Fibroblast of the aortic adventitia (primary cell): ENCODE data around the gene TARM1. TPM values are rescaled to one million over a fixed set of nuclear protein-coding genes. Genes with fewer than 3 reads are reported as not detected.
"Not testable (repeated sequence)": the region's sequence is repeated elsewhere in the genome, so short reads cannot be mapped to it uniquely, and the experiment has no call there.

ENCODE experiments used
- DNase-seq: peaks from one replicate; pipeline ENCODE4 v3.0.0-alpha.2; 2010; ENCODE audit warnings: low read depth
- H3K4me3 ChIP-seq: 2 replicates; pipeline ENCODE4 v1.5.1; 2011; ENCODE audit warnings: low read depth, mild to moderate bottlenecking, control low read depth, low read length, moderate library complexity
- CTCF ChIP-seq: IDR thresholded peaks from 2 replicates; pipeline ENCODE4 v1.5.1; 2011; ENCODE audit warnings: mild to moderate bottlenecking, low read length, control low read depth, inconsistent platforms; ENCODE audit not compliant: insufficient read depth
- total RNA-seq: library from RNA; depleted of rRNA; stranded (reverse); fragments of >200 nt; gene quantifications from 2 replicates; pipeline ENCODE4 v1.2.3, GENCODE V29; 2012; ENCODE audit warnings: low replicate concordance

TARM1 gene
- total RNA-seq, 1 donor = not detected

- no peak overlapping the region for H3K4me3 ChIP-seq
- TF ChIP-seq CTCF = no peak
- DNase-seq = no peak
Observed at GRCh38 chr19:54062643-54063042, 18.5 kb downstream of the TARM1 start.

GRCh38 chr19:54047616-54048015, 33.5 kb downstream of the TARM1 start:
- TF ChIP-seq CTCF = no peak
- no peak for DNase-seq
- no peak overlapping the region for H3K4me3 ChIP-seq

- no peak for DNase-seq
- no peak overlapping the region for H3K4me3 ChIP-seq
- TF ChIP-seq CTCF = no peak
Observed at GRCh38 chr19:54045771-54046170, 35.4 kb downstream of the TARM1 start.

GRCh38 chr19:54042989-54043388, 38.2 kb downstream of the TARM1 start:
- TF ChIP-seq CTCF = no peak
- no peak for DNase-seq

GRCh38 chr19:54041969-54042606, 39.1 kb downstream of the TARM1 start:
- TF ChIP-seq CTCF = no peak
- DNase-seq = no peak
- H3K4me3 ChIP-seq = no peak overlapping the region

More at GRCh38 chr19:54042989-54043388, 38.2 kb downstream of the TARM1 start:
- H3K4me3 ChIP-seq = no peak overlapping the region

GRCh38 chr19:54040003-54040402, 41.2 kb downstream of the TARM1 start:
- no peak for DNase-seq
- H3K4me3 ChIP-seq = no peak overlapping the region
- no peak for TF ChIP-seq CTCF

GRCh38 chr19:54036542-54036941, 44.6 kb downstream of the TARM1 start:
- not testable (repeated sequence) for DNase-seq, H3K4me3 ChIP-seq
